Measurements from ENCODE around the gene HDAC11. TPM values are rescaled to one million over a fixed set of nuclear protein-coding genes. Genes with fewer than 3 reads are reported as not detected.

Gene HDAC11
- total and polyA plus RNA-seq, 2 experiments from 2014 or later = 11.7 to 12.2 TPM

DNA sequence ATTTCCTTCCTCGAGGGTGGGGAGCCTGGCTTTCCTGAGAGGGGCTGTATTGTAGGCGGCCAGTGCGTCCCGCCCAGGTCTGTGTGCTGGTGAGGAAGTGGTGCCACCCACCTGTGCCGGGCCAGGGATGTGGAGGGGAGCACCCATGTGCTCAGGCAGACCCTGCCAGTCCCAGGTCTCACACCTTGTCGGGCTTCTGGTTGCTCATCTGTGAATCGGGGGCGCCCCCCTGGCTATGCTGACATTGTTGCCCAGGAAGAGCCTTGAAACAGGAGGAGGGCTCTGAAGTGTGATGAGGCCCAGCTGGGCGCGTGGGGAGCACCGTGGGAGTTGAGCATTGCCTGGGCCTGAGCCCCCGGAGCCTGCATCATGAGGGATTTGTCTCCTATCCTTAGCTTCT lies 73.6 kb downstream of the HDAC11 start:
- Histone ChIP-seq H3K9me3 (ENCODE audit: low read depth) (no peaks in the 10 kb centered on the region), H3K4me3 (no peak overlapping the region), H3K27ac (no peak overlapping the region), H3K4me2 (ENCODE audit: unreplicated experiment) (no peak overlapping the region), H3K27me3 (replicated peaks; ENCODE audit: insufficient read depth) (no peaks in the 10 kb centered on the region), H2AFZ (no peak overlapping the region), H3K4me1 (ENCODE audit: insufficient read depth) (peaks cover 32% of the 10 kb centered on the region), H3K9me2 (ENCODE audit: insufficient read depth) (no peaks in the 10 kb centered on the region), H3K36me3 (ENCODE audit: low read depth) (no peaks in the 10 kb centered on the region), H3K9ac (no peak overlapping the region), H3F3A (ENCODE audit: insufficient read depth) (no peaks in the 10 kb centered on the region), H4K20me1 (ENCODE audit: insufficient read depth) (no peaks in the 10 kb centered on the region), H3K79me2 (ENCODE audit: insufficient read depth) (peaks cover 90% of the 10 kb centered on the region)
- TF ChIP-seq EZH2 (IDR thresholded peaks at IDR 0.05; ENCODE audit: insufficient read depth, poor library complexity, severe bottlenecking) (no peak), EZH2phosphoT487 (IDR thresholded peaks at IDR 0.05; ENCODE audit: insufficient read depth, low read depth) (no peak)
- no peak for DNase-seq
- WGBS, 2 experiments (ENCODE audit: low coverage in 1 of 2, low lambda C conversion rate in 2 of 2, missing lambda C conversion rate in 2 of 2) = 65 to 71% methylated on average over 12 of the region's 12 CpGs
- in situ Hi-C loops (cut with MboI) = no loop called here

GRCh38 chr3:13555753-13556152 lies 75.6 kb downstream of the HDAC11 start:
- no peak overlapping the region for H3K27ac ChIP-seq

More at GRCh38 chr3:13555753-13556152, 75.6 kb downstream of the HDAC11 start:
- H3K36me3 ChIP-seq (ENCODE audit: low read depth) = no peaks in the 10 kb centered on the region
- no peak overlapping the region for H2AFZ ChIP-seq
- no peaks in the 10 kb centered on the region for H4K20me1 ChIP-seq (ENCODE audit: insufficient read depth)
- H3K4me1 ChIP-seq (ENCODE audit: insufficient read depth) = peaks cover 33% of the 10 kb centered on the region
- H3K9me2 ChIP-seq (ENCODE audit: insufficient read depth) = no peaks in the 10 kb centered on the region
- H3F3A ChIP-seq (ENCODE audit: insufficient read depth) = peaks cover 9% of the 10 kb centered on the region; the same call in 1 of the 2 replicates
- no peaks in the 10 kb centered on the region for H3K27me3 ChIP-seq (replicated peaks; ENCODE audit: insufficient read depth)
- no peak overlapping the region for H3K4me2 ChIP-seq (ENCODE audit: unreplicated experiment)
- TF ChIP-seq EZH2 (IDR thresholded peaks at IDR 0.05; ENCODE audit: insufficient read depth, poor library complexity, severe bottlenecking) = no peak
- no peak for TF ChIP-seq EZH2phosphoT487 (IDR thresholded peaks at IDR 0.05; ENCODE audit: insufficient read depth, low read depth)
- H3K9me3 ChIP-seq (ENCODE audit: low read depth) = no peaks in the 10 kb centered on the region
- H3K79me2 ChIP-seq (ENCODE audit: insufficient read depth) = peaks cover 95% of the 10 kb centered on the region
- no peak overlapping the region for H3K4me3 ChIP-seq
- DNase-seq = no peak
- no peak overlapping the region for H3K9ac ChIP-seq
- WGBS, 2 experiments (ENCODE audit: low coverage in 1 of 2, low lambda C conversion rate in 2 of 2, missing lambda C conversion rate in 2 of 2) = 65 to 66% methylated on average over 11 of the region's 11 CpGs
- in situ Hi-C loops (cut with MboI) = no loop called here

Small RNA genes within 50 kb of the gene (small RNA-seq; reads per million reads assigned to genes)
- not detected for gene AC027124.2 (ENCODE audit: low read depth, low replicate concordance)

Other genes with a start within 250 kb of the HDAC11 start
- under 0.01 TPM in 1 of 2 replicates, not detected in the other for gene NUP210, start 60.0 kb upstream of the HDAC11 start, total RNA-seq (2014; rRNA removed; shearing (Covaris generic))
- 0.04 and 0.18 TPM in 2 replicates for gene NUP210, start 60.0 kb upstream of the HDAC11 start, polyA plus RNA-seq (2016; fragmentation: Nextera tagmentation; extraction: Ambion mirVana)
- gene FBLN2, start 68.8 kb downstream of the HDAC11 start, total RNA-seq (2014; rRNA removed; shearing (Covaris generic)) = 636 and 646 TPM in 2 replicates
- 447 and 468 TPM in 2 replicates for gene FBLN2, start 68.8 kb downstream of the HDAC11 start, polyA plus RNA-seq (2016; fragmentation: Nextera tagmentation; extraction: Ambion mirVana)

All from GM23248 (cell line).